Tibial nerve (tissue), 4 donors: ENCODE results near the gene MAGI1. TPM values are rescaled to one million over a fixed set of nuclear protein-coding genes. Genes with fewer than 3 reads are reported as not detected.

Experiments used
- DNase-seq, 2 donors: peaks; one replicate each; pipeline ENCODE4 v3.0.0-alpha.2; 2019; ENCODE audit warnings: low spot score in 2 of 2
- H3K27ac ChIP-seq, 4 donors: fragments of 200-600 bp; sonication (generic) in 3 of 4; one replicate each; pipeline ENCODE4 v1.5.1; 2017 to 2019; ENCODE audit warnings: mild to moderate bottlenecking in 1 of 4
- H3K27me3 ChIP-seq, 2 donors: fragments of 200-600 bp; sonication (generic) in 1 of 2; one replicate each; pipeline versions ENCODE4 v1.5.1 to v1.6.0; 2017 to 2019
- H3K36me3 ChIP-seq, 3 donors: fragments of 200-600 bp; sonication (generic); one replicate each; pipeline ENCODE4 v1.5.1; 2018 to 2019
- H3K4me1 ChIP-seq, 4 donors: fragments of 200-600 bp; sonication (generic) in 3 of 4; one replicate each; pipeline ENCODE4 v1.5.1; 2017 to 2019
- H3K4me3 ChIP-seq, 4 donors: fragments of 200-600 bp; sonication (generic) in 3 of 4; one replicate each; pipeline ENCODE4 v1.5.1; 2017 to 2019; ENCODE audit warnings: mild to moderate bottlenecking in 1 of 4, moderate library complexity in 1 of 4
- H3K9me3 ChIP-seq, 4 donors: fragments of 200-600 bp; sonication (generic) in 3 of 4; one replicate each; pipeline ENCODE4 v1.5.1; 2017 to 2019
- EP300 ChIP-seq, 2 donors: sonication (generic); formaldehyde crosslinking; IDR thresholded peaks; one replicate each; pipeline ENCODE4 v1.6.1; 2017; ENCODE audit warnings: antibody characterized with exemption in 2 of 2, mild to moderate bottlenecking in 1 of 2
- POLR2A ChIP-seq, 2 donors: fragments of 450-650 bp; IDR thresholded peaks; one replicate each; pipeline ENCODE4 v1.6.1; 2017; ENCODE audit warnings: antibody characterized with exemption in 2 of 2, mild to moderate bottlenecking in 2 of 2, moderate library complexity in 2 of 2
- WGBS, 2 donors: methylation state at CpG; one replicate each; pipeline ENCODE4 v1.1.5; 2018; 5-methylcytosine and 5-hydroxymethylcytosine counted together
- total RNA-seq, 4 donors: library from RNA; depleted of rRNA; stranded (reverse); fragments of >200 nt; gene quantifications; one replicate each; pipeline ENCODE4 v1.1.0, GENCODE V29; 2016
- TF ChIP-seq, protein P1 (sequence below), 5 experiments: fragments of 200-600 bp in 3 of 5; fragments of 450-650 bp in 2 of 5; sonication (generic) in 3 of 5; IDR thresholded peaks; one replicate each; pipeline ENCODE4 v1.5.1; 2016 to 2019; ENCODE audit warnings: antibody characterized with exemption in 5 of 5, mild to moderate bottlenecking in 3 of 5, moderate library complexity in 2 of 5

Gene MAGI1
- total RNA-seq, 4 donors from 2014 or later, result 30.6 to 52.8 (median 36.1) TPM

DNA sequence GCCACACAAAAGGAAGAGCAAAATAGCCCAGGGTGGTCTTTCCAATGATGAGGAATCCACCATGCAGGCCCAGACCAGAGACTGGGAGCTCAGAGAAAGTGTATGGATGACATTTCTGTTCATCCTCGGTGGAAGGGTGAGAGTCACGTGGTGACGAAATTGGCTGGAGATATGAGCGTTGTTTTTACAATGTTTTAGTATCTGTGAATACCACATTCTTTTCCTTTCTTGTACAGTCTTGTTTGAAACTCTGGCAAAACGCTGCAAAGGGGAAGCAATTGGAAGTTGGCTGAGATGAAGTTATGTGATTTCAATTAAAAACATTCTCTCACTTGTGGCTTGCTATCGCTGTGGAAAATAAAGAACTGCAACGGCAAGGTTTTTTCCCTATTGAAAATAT, 137.5 kb downstream of the MAGI1 start:
- DNase-seq, result no peak
- WGBS, 2 donors, result 30 to 35% methylated on average over 7 of the region's 7 CpGs

DNA sequence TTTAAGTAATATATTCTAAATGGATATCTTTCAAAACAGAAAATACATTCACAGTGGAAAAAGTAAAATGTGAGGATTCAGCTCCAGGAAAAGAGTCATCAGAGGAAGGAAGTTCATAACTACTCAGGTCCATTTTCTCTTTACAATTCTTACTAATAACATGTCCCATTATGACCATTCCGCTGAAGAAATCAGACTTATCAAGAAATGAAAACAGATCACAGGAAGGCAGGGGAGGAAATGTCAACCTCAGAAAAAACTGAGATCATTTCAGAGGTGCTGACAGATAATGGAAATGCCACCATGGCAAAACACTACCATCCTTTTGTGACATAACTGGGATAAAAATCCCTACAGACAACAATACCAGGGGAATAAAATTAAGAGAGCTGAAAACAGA, 139.5 kb downstream of the MAGI1 start:
- DNase-seq, result no peak
- WGBS, 2 donors, result 86 to 88% methylated on average over 1 of the region's 1 CpG
- H3K27me3 ChIP-seq, result no peaks in the 10 kb centered on the region
- no peak overlapping the region for H3K4me3 ChIP-seq
- H3K27ac ChIP-seq, result no peak overlapping the region
- TF ChIP-seq, protein P1, sequence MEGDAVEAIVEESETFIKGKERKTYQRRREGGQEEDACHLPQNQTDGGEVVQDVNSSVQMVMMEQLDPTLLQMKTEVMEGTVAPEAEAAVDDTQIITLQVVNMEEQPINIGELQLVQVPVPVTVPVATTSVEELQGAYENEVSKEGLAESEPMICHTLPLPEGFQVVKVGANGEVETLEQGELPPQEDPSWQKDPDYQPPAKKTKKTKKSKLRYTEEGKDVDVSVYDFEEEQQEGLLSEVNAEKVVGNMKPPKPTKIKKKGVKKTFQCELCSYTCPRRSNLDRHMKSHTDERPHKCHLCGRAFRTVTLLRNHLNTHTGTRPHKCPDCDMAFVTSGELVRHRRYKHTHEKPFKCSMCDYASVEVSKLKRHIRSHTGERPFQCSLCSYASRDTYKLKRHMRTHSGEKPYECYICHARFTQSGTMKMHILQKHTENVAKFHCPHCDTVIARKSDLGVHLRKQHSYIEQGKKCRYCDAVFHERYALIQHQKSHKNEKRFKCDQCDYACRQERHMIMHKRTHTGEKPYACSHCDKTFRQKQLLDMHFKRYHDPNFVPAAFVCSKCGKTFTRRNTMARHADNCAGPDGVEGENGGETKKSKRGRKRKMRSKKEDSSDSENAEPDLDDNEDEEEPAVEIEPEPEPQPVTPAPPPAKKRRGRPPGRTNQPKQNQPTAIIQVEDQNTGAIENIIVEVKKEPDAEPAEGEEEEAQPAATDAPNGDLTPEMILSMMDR (IDR thresholded peaks at IDR 0.05), result no peak
- H3K9me3 ChIP-seq, result no peaks in the 10 kb centered on the region
- no peaks in the 10 kb centered on the region for H3K36me3 ChIP-seq
- H3K4me1 ChIP-seq, result peaks cover 0 to 10% (median 0%) of the 10 kb centered on the region in 4 donors

More for the DNA sequence above, 137.5 kb downstream of the MAGI1 start:
- H3K9me3 ChIP-seq, result no peaks in the 10 kb centered on the region
- no peak overlapping the region for H3K27ac ChIP-seq
- no peak for TF ChIP-seq POLR2A (IDR thresholded peaks at IDR 0.05)
- TF ChIP-seq, protein P1 (IDR thresholded peaks at IDR 0.05), result no peak
- TF ChIP-seq EP300 (IDR thresholded peaks at IDR 0.05), result no peak
- peaks cover 0 to 10% (median 0%) of the 10 kb centered on the region in 4 donors for H3K4me1 ChIP-seq
- no peaks in the 10 kb centered on the region for H3K36me3 ChIP-seq
- no peaks in the 10 kb centered on the region for H3K27me3 ChIP-seq
- H3K4me3 ChIP-seq, result no peak overlapping the region

DNA sequence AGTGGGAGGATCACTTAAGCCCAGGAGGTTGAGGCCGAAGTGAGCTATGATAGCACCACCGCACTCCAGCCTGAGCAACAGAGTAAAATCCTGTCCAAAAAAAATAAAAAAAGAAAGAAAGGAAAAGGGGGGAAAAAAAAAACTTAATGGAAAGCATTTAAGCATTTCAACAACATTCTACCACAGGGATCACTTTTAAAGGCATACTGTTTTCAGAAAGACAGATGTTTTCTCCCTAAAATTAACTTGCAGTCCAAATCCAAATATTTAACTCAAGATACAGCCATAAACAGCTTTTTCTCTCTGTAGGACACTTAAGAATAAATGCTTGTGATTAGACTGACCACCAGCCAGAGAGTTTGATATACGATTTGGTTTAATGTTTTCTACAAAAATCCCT, 141.0 kb downstream of the MAGI1 start:
- H3K9me3 ChIP-seq, result no peaks in the 10 kb centered on the region
- H3K4me3 ChIP-seq, result no peak overlapping the region
- WGBS, 2 donors, result 53 to 71% methylated on average over 3 of the region's 3 CpGs
- no peak overlapping the region for H3K27ac ChIP-seq
- H3K27me3 ChIP-seq, result no peaks in the 10 kb centered on the region
- no peak for TF ChIP-seq EP300 (IDR thresholded peaks at IDR 0.05)
- TF ChIP-seq POLR2A (IDR thresholded peaks at IDR 0.05), result no peak
- TF ChIP-seq, protein P1 (IDR thresholded peaks at IDR 0.05), result no peak
- no peak for DNase-seq
- no peaks in the 10 kb centered on the region for H3K36me3 ChIP-seq
- H3K4me1 ChIP-seq, result peaks cover 0 to 10% (median 0%) of the 10 kb centered on the region in 4 donors

DNA sequence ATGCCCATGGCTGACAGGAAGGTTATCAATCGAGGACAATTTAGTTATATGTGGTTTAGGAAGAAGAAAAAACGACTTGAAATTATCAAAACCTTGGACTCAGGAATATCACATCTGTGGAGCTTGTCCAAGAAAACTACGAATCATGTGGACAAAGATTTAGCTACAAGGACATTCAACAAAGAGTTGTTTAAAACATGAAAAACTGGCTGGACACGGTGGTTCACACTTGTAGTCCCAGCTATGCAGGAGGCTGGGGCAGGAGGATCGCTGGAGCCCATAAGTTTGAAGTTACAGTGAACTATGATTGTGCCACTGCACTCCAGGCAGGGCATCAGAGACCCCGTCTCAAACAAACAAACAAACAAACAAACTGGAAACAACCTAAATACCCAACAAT, 142.4 kb downstream of the MAGI1 start:
- Histone ChIP-seq H3K27ac (no peak overlapping the region), H3K4me1 (peaks cover 0 to 3% (median 0%) of the 10 kb centered on the region in 4 donors), H3K36me3 (no peaks in the 10 kb centered on the region), H3K27me3 (no peaks in the 10 kb centered on the region), H3K4me3 (no peak overlapping the region), H3K9me3 (no peaks in the 10 kb centered on the region)
- 80 to 87% methylated on average over 6 of the region's 6 CpGs for WGBS, 2 donors
- TF ChIP-seq EP300 (IDR thresholded peaks at IDR 0.05) (no peak), POLR2A (IDR thresholded peaks at IDR 0.05) (no peak)
- TF ChIP-seq, protein P1 (IDR thresholded peaks at IDR 0.05), result no peak
- no peak for DNase-seq

DNA sequence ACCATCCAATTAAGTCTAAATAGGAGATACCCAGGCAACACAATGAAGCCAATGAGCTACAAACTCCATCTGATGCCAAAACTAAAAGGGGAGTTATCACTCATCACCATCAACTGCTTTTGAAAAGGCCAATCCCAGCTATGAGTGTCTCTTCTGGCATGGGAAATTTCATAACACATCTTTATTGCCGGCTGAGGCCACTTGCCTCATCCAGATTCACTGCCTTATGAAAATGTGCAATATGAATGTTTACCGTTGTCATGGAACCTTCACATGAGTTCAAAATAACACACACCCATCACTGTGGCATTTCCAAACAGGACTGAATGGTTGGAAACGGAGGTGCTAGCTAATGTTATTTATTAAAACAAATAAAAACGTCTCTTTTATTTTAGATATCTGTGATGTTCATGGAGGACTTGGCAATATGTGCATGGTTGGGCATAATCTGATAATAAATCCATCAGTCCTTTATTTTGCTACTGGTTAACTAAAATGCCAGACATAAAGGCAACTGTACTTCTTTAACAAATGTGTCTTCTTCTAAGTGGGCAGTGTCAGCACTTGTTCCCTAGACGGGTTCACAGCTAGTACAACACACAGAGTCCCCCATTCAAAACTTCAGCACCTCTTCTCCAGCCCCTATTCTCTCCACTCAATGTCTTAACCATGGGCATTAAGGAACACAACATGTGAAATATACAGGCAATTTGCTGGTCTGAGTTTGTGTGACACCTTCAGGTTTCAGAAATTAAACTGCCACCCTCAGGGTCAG, 143.9 kb downstream of the MAGI1 start:
- no peak for DNase-seq
- Histone ChIP-seq H3K4me1 (no peaks in the 10 kb centered on the region), H3K27me3 (no peaks in the 10 kb centered on the region), H3K27ac (no peak overlapping the region), H3K36me3 (no peaks in the 10 kb centered on the region), H3K4me3 (no peak overlapping the region), H3K9me3 (no peaks in the 10 kb centered on the region)
- TF ChIP-seq EP300 (IDR thresholded peaks at IDR 0.05) (no peak), POLR2A (IDR thresholded peaks at IDR 0.05) (no peak)
- TF ChIP-seq, protein P1 (IDR thresholded peaks at IDR 0.05), result no peak
- WGBS, 2 donors, result 72 to 81% methylated on average over 5 of the region's 5 CpGs
